ENCODE measurements around the gene FBRS. TPM values are rescaled to one million over a fixed set of nuclear protein-coding genes. Genes with fewer than 3 reads are reported as not detected.

The FBRS gene
- total and polyA plus RNA-seq, 2 of the 13 experiments (the other 11 are each of a cell fraction or from before 2014, with no cell fraction given): 13.7 to 16.2 TPM

- TF ChIP-seq ATF5 (CRISPR knock-in tag; IDR thresholded peaks at IDR 0.05; ENCODE audit: low read depth) (no peak), SIN3B (IDR thresholded peaks at IDR 0.05; ENCODE audit: low read length) (peak; percentile 33), KIAA2018 (CRISPR knock-in tag; IDR thresholded peaks at IDR 0.05; ENCODE audit: borderline replicate concordance) (no peak), U2AF1 (optimal IDR thresholded peaks at IDR 0.05; ENCODE audit: low read depth, low read length) (peak; percentile 66), ZNF547 (CRISPR knock-in tag; IDR thresholded peaks at IDR 0.05) (peak; percentile 96), ZNF564 (CRISPR knock-in tag; IDR thresholded peaks at IDR 0.05) (peak; percentile 81; the same call in 1 of the 2 replicates), ZNF713 (CRISPR knock-in tag; IDR thresholded peaks at IDR 0.05) (peak; percentile 21; the same call in 1 of the 2 replicates), RBM39 (IDR thresholded peaks at IDR 0.05; ENCODE audit: low read depth, low read length, poor library complexity, severe bottlenecking) (peak; percentile 69), KLF16 (CRISPR knock-in tag; IDR thresholded peaks at IDR 0.05) (peak in 1 of 2 experiments; percentile 67; a peak in 2 of 4 replicates), PATZ1 (CRISPR knock-in tag; IDR thresholded peaks at IDR 0.05) (peak; percentile 55), ZNF343 (CRISPR knock-in tag; IDR thresholded peaks at IDR 0.05) (no peak), ZSCAN21 (CRISPR knock-in tag; IDR thresholded peaks at IDR 0.05; ENCODE audit: borderline replicate concordance) (peak; percentile 86), NPAS2 (CRISPR knock-in tag; IDR thresholded peaks at IDR 0.05; ENCODE audit: borderline replicate concordance) (no peak), ZBTB44 (CRISPR knock-in tag; IDR thresholded peaks at IDR 0.05) (peak; percentile 36; the same call in 1 of the 2 replicates), ZNF180 (CRISPR knock-in tag; IDR thresholded peaks at IDR 0.05; ENCODE audit: borderline replicate concordance, low read depth) (no peak)
Measured at GRCh38 chr16:30657866-30658730, at the start of gene FBRS (continued).
